RWPE1 (cell line): ENCODE results near the gene SCYL3.

ENCODE experiments used
- CTCF ChIA-PET: fragments of 350-600 bp; sonication (Branson Sonifier 250); formaldehyde crosslinking; extraction: SDS; loops from one replicate; lab custom pipeline; 2021; lab: Yijun Ruan, JAX
- POLR2A ChIA-PET: fragments of 400-600 bp; formaldehyde crosslinking; extraction: SDS; loops from one replicate; lab custom pipeline; 2020; ENCODE audit warnings: antibody characterized with exemption; ENCODE audit not compliant: low non-redundant PET; lab: Yijun Ruan, JAX
- DNase-seq: peaks from one replicate; pipeline ENCODE4 v3.0.0; 2012; ENCODE audit warnings: low spot score
- H3K27ac ChIP-seq: fragments of 450-650 bp; 2 replicates; pipeline ENCODE4 v1.5.1; 2017
- TF ChIP-seq, protein P1 (sequence below): fragments of 450-650 bp; conservative IDR thresholded peaks from 2 replicates; pipeline ENCODE4 v1.5.1; 2017; ENCODE audit warnings: low read depth, mild to moderate bottlenecking

The SCYL3 gene

DNA sequence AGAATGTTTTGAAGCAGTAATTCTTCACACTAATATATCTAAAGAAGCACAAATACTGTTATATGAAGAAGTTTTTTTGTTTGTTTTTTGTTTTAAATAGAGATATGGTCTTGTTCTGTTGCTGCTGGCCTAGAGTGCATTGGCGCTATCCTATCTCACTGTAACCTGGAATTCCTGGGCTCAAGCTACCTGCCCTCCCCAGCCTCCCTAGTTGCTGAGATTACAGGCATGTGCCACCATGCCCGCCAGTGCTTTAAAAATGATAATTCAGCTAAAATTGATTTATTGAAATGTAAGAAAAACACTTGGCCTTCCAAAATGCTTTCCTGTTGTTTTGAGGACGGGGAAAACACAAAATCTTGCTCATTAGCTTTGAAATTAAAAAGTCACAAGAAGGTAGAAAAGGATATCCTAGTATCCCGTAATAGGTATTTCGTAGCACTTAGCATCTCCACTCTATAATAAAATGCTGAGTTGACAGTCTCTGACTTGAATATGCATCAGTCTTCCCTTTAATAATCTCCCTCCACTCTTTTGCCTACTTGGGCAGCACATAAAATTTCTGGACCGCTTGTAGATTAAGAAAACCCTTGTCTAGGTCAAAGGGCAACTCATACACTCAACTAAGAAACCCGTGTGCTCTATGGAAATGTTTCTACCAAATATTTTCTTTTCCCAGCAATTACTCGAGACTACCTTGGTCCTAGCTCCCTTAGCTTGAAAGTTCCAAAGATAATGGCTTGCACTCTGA is 1.3 kb downstream of the SCYL3 start:
- POLR2A ChIA-PET, result no interaction called here
- TF ChIP-seq, protein P1, sequence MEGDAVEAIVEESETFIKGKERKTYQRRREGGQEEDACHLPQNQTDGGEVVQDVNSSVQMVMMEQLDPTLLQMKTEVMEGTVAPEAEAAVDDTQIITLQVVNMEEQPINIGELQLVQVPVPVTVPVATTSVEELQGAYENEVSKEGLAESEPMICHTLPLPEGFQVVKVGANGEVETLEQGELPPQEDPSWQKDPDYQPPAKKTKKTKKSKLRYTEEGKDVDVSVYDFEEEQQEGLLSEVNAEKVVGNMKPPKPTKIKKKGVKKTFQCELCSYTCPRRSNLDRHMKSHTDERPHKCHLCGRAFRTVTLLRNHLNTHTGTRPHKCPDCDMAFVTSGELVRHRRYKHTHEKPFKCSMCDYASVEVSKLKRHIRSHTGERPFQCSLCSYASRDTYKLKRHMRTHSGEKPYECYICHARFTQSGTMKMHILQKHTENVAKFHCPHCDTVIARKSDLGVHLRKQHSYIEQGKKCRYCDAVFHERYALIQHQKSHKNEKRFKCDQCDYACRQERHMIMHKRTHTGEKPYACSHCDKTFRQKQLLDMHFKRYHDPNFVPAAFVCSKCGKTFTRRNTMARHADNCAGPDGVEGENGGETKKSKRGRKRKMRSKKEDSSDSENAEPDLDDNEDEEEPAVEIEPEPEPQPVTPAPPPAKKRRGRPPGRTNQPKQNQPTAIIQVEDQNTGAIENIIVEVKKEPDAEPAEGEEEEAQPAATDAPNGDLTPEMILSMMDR, result no peak
- no peak overlapping the region for H3K27ac ChIP-seq
- CTCF ChIA-PET, result no interaction called here
- DNase-seq, result no peak

DNA sequence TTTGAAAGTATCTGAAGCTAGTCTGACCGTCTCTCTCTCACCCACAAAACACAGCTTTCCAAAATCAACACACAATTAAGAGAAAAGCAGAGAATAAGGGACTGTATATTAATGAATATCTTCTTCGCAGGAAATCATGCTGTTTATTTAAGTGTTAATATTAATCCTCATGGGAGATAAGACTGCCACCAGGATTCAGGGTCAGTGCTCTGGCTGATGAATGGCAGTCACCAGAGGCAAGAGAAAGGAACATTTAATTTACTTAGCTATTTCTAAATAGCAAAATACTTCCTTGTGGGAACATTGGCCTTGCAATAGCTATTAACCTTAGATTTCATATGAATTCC is 2.2 kb downstream of the SCYL3 start:
- no peak overlapping the region for H3K27ac ChIP-seq
- POLR2A ChIA-PET, result no interaction called here
- CTCF ChIA-PET, result no interaction called here
- no peak for DNase-seq
- TF ChIP-seq, protein P1, result no peak

DNA sequence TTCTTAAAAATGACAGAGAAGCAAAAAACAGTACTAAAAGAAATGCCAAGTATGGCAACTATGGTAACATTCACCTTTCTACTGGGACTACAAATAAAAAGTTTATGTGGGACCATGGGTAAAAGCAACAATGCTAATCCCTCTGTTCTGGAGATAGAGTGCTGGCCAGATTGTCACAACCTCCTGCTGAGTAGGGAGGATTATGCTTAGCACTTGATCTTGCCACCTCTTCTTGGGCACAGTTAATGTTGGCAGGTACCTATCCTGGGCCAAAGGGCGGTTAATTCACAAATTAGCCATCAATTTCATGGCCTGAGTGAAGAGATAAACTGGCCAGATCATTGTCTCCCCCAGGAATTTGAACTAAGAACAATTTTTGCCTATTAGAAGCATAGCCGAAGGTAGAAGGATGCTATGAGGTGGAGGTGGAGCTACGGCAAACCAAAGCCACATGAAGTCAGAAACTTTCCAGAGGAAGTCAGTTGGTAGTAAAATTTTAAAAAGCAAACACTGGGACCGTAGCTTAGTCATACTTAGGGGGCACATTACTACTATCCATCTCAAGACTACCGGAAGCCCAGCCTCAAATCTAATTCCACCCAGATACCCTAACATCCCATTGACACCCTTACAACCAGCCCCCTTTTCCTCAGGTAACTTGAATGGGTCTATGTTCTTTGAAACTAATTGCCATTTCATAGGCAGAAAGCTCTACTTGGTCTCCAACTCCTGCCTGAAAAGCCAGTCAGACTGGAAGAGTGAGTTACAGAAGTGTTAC is 2.7 kb downstream of the SCYL3 start:
- POLR2A ChIA-PET, result no interaction called here
- TF ChIP-seq, protein P1, result no peak
- CTCF ChIA-PET, result no interaction called here
- DNase-seq, result no peak
- no peak overlapping the region for H3K27ac ChIP-seq

DNA sequence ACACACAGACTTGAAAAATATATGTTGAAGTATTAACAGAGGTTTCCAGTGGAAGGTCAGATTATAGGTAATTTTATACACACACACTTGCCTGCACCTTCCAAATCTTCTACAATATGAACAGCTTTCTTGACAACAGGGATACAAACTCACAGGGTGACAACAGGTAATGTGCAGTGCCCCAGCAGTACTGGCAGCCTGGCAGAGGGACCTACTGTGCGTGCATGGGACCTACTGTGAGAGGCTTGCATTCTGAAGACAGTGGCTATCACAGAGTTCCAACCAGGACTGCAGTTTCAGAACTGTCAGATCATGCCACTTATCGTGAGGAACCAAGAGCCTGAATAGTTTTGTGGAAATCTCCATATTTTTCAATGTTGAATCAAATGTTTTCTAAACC is 3.8 kb downstream of the SCYL3 start:
- TF ChIP-seq, protein P1, result no peak
- POLR2A ChIA-PET, result no interaction called here
- DNase-seq, result no peak
- CTCF ChIA-PET, result no interaction called here
- H3K27ac ChIP-seq, result no peak overlapping the region

DNA sequence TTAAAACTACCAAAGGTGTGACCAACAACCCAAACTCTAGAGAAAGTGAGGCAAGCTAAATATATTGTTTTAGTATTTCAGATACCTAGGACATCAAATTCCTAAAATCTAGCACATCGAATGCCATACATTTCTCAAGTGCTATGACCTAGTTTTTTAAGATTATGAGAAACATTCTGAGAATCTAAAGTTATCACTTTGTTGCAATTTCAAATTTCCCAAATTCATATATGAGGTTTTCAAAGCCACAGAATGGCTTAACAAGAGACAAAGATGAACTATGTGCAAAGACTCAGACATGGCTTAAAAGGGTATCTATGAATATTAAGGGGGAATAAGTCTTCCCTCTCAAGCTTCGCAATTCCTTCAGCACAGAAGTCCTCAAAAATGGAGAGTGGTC is 6.8 kb downstream of the SCYL3 start:
- ChIA-PET POLR2A (no interaction called here), CTCF (no interaction called here)
- DNase-seq, result no peak
- no peak overlapping the region for H3K27ac ChIP-seq
- TF ChIP-seq, protein P1, result no peak

DNA sequence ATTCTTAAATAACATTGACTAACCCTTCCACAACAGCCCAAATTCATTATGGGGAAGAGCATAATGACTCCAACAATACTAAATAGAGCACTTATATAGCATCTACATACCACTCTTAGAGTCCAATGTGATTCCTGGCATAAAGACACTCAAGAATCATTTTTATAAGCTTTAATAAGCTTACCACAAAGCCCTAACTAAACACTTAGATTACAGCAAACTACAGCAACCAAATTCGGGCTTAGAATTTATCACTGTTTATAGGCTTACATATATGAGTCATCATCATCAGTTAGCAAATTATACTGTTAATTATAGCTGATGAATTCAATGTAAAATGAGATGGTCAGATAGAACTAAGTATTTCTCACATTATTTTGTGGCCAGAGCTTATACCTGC is 7.3 kb downstream of the SCYL3 start:
- TF ChIP-seq, protein P1, result no peak
- DNase-seq, result no peak
- ChIA-PET POLR2A (no interaction called here), CTCF (no interaction called here)
- H3K27ac ChIP-seq, result no peak overlapping the region
